H1 (cell line): ENCODE results near the gene HSPA4. TPM values are rescaled to one million over a fixed set of nuclear protein-coding genes. Genes with fewer than 3 reads are reported as not detected.

ENCODE experiments used
- CTCF ChIA-PET: fragments of 300-600 bp; sonication (Branson Sonifier 250); formaldehyde crosslinking; loops from one replicate; lab custom pipeline; 2021; ENCODE audit not compliant: partially characterized antibody; lab: Charles Lee
- POLR2A ChIA-PET: fragments of 300-600 bp; sonication (Branson Sonifier 250); formaldehyde crosslinking; loops from one replicate; lab custom pipeline; 2021; ENCODE audit warnings: inconsistent platforms; ENCODE audit not compliant: partially characterized antibody; lab: Charles Lee
- DNase-seq, 2 experiments: peaks; one replicate each; pipeline versions ENCODE4 v3.0.0 to v3.0.0-alpha.2; 2010 to 2022; ENCODE audit warnings: low spot score in 2 of 2, low read depth in 1 of 2, mixed read lengths in 1 of 2
- FAIRE-seq: peaks from 2 replicates; lab custom pipeline; 2011; peaks lifted over from hg19 to GRCh38; lab: Jason Lieb, UNC
- H2AFZ ChIP-seq: 2 replicates; pipeline ENCODE4 v1.8.1; 2012; ENCODE audit warnings: low read length, inconsistent platforms
- H2AK5ac ChIP-seq: 2 replicates; pipeline ENCODE4 v1.6.1; 2013; ENCODE audit warnings: low read depth, low read length
- H2BK120ac ChIP-seq: replicated peaks from 2 replicates; pipeline ENCODE3; 2013; ENCODE audit warnings: low read depth, low read length, inconsistent platforms
- H2BK12ac ChIP-seq: 2 replicates; pipeline ENCODE4 v1.6.1; 2013; ENCODE audit warnings: low read depth, low read length
- H2BK15ac ChIP-seq: 2 replicates; pipeline ENCODE4 v1.6.1; 2013; ENCODE audit warnings: low read length
- H2BK20ac ChIP-seq: 2 replicates; pipeline ENCODE4 v1.6.1; 2013; ENCODE audit warnings: low read length
- H2BK5ac ChIP-seq: 2 replicates; pipeline ENCODE4 v1.6.1; 2013; ENCODE audit warnings: low read depth, low read length
- H3K14ac ChIP-seq: 2 replicates; pipeline ENCODE4 v1.6.1; 2013; ENCODE audit warnings: inconsistent platforms; ENCODE audit not compliant: insufficient read length
- H3K18ac ChIP-seq: 2 replicates; pipeline ENCODE4 v1.6.1; 2013; ENCODE audit warnings: low read length; ENCODE audit errors: extremely low read depth
- H3K23ac ChIP-seq: 2 replicates; pipeline ENCODE4 v1.6.1; 2013; ENCODE audit warnings: inconsistent platforms; ENCODE audit not compliant: insufficient read length
- H3K23me2 ChIP-seq: 2 replicates; pipeline ENCODE4 v1.6.1; 2013; ENCODE audit warnings: low read depth, low read length
- H3K27ac ChIP-seq: 2 replicates; pipeline ENCODE4 v1.6.1; 2011; ENCODE audit warnings: low read depth, low read length, inconsistent platforms
- H3K27me3 ChIP-seq, 4 experiments: replicated peaks in 1 of 4; 1 replicate in 1 of 4; 2 replicates in 3 of 4; pipeline versions ENCODE4 v1.6.1 to v1.8.1; 2011 to 2013; ENCODE audit warnings: low read length in 3 of 4, mild to moderate bottlenecking in 3 of 4, inconsistent platforms in 2 of 4, mixed read lengths in 2 of 4, moderate library complexity in 1 of 4; ENCODE audit not compliant: control insufficient read depth in 3 of 4, insufficient read depth in 3 of 4; ENCODE audit errors: extremely low read depth in 1 of 4
- H3K36me3 ChIP-seq, 4 experiments: 2 replicates each; pipeline versions ENCODE4 v1.6.1 to v1.8.1; 2011 to 2013; ENCODE audit warnings: mild to moderate bottlenecking in 4 of 4, low read length in 3 of 4, moderate library complexity in 2 of 4, control low read depth in 1 of 4, inconsistent platforms in 1 of 4; ENCODE audit not compliant: insufficient read depth in 4 of 4, control insufficient read depth in 2 of 4
- H3K4ac ChIP-seq: replicated peaks from 2 replicates; pipeline ENCODE3; 2013; ENCODE audit warnings: low read length, low read depth, mixed read lengths, inconsistent platforms; ENCODE audit not compliant: insufficient read length
- H3K4me1 ChIP-seq, 4 experiments: replicated peaks in 1 of 4; 1 replicate in 1 of 4; 2 replicates in 3 of 4; pipeline versions ENCODE4 v1.6.1 to v1.8.1; 2011 to 2013; ENCODE audit warnings: low read length in 3 of 4, inconsistent platforms in 2 of 4, mixed read lengths in 1 of 4; ENCODE audit not compliant: insufficient read depth in 4 of 4, control insufficient read depth in 3 of 4
- H3K4me2 ChIP-seq, 2 experiments: 2 replicates each; pipeline versions ENCODE4 v1.6.1 to v1.8.1; 2011 to 2013; ENCODE audit warnings: low read depth in 2 of 2, low read length in 2 of 2, control low read depth in 1 of 2, inconsistent platforms in 1 of 2, mild to moderate bottlenecking in 1 of 2; ENCODE audit not compliant: insufficient read depth in 1 of 2
- H3K4me3 ChIP-seq, 4 experiments: fragments of 200-600, 300-600 bp in 1 of 4; sonication (generic), shearing (Covaris generic), sonication (Bioruptor Twin) in 1 of 4; 2 replicates each; pipeline versions ENCODE4 v1.5.1 to v1.8.1; 2011 to 2016; ENCODE audit warnings: low read length in 4 of 4, low read depth in 3 of 4, control low read depth in 2 of 4, inconsistent platforms in 2 of 4, mild to moderate bottlenecking in 2 of 4, mixed read lengths in 1 of 4, moderate library complexity in 1 of 4; ENCODE audit not compliant: insufficient read depth in 2 of 4; ENCODE audit errors: extremely low read depth in 1 of 4
- H3K56ac ChIP-seq: replicated peaks from 2 replicates; pipeline ENCODE3; 2013; ENCODE audit warnings: low read depth, mild to moderate bottlenecking, mixed read lengths, low read length, inconsistent platforms; ENCODE audit not compliant: insufficient read length
- H3K79me1 ChIP-seq: 2 replicates; pipeline ENCODE4 v1.6.1; 2013; ENCODE audit warnings: low read depth, low read length, control low read depth
- H3K79me2 ChIP-seq, 2 experiments: 2 replicates each; pipeline versions ENCODE4 v1.6.1 to v1.8.1; 2012 to 2013; ENCODE audit warnings: low read length in 2 of 2, mild to moderate bottlenecking in 2 of 2, inconsistent platforms in 1 of 2; ENCODE audit not compliant: insufficient read depth in 2 of 2, control insufficient read depth in 1 of 2
- H3K9ac ChIP-seq, 4 experiments: replicated peaks in 1 of 4; 1 replicate in 1 of 4; 2 replicates in 3 of 4; pipeline versions ENCODE4 v1.6.1 to v1.8.1; 2011 to 2013; ENCODE audit warnings: low read depth in 3 of 4, low read length in 3 of 4, control low read depth in 2 of 4, mild to moderate bottlenecking in 2 of 4, moderate library complexity in 2 of 4, inconsistent platforms in 1 of 4; ENCODE audit errors: extremely low read depth in 1 of 4
- H3K9me3 ChIP-seq, 2 experiments: 2 replicates each; pipeline versions ENCODE4 v1.6.1 to v1.8.1; 2012 to 2013; ENCODE audit warnings: mild to moderate bottlenecking in 2 of 2, moderate library complexity in 2 of 2, control low read depth in 1 of 2, inconsistent platforms in 1 of 2, low read depth in 1 of 2, low read length in 1 of 2, mixed read lengths in 1 of 2; ENCODE audit not compliant: insufficient read depth in 2 of 2
- H4K20me1 ChIP-seq, 2 experiments: replicated peaks in 1 of 2; 2 replicates each; pipeline versions ENCODE3 to v1.8.1; 2011 to 2013; ENCODE audit warnings: inconsistent platforms in 2 of 2, low read length in 2 of 2, mild to moderate bottlenecking in 1 of 2; ENCODE audit not compliant: insufficient read depth in 2 of 2, control insufficient read depth in 1 of 2
- H4K5ac ChIP-seq: 2 replicates; pipeline ENCODE4 v1.6.1; 2013; ENCODE audit warnings: low read length, low read depth, mixed read lengths, inconsistent platforms; ENCODE audit not compliant: insufficient read length
- H4K8ac ChIP-seq: 2 replicates; pipeline ENCODE4 v1.8.0; 2013; ENCODE audit warnings: mild to moderate bottlenecking, moderate library complexity, low read length, inconsistent platforms; ENCODE audit not compliant: insufficient read depth; ENCODE audit errors: extremely low read depth
- H4K91ac ChIP-seq: replicated peaks from 2 replicates; pipeline ENCODE3; 2013; ENCODE audit warnings: low read length, mixed read lengths, inconsistent platforms; ENCODE audit not compliant: insufficient read length
- CEBPB ChIP-seq: IDR thresholded peaks from 2 replicates; pipeline ENCODE4 v1.6.1; 2012; ENCODE audit warnings: low read depth, low read length
- EP300 ChIP-seq, 2 experiments: IDR thresholded peaks; 1 replicate in 1 of 2; 2 replicates in 1 of 2; pipeline ENCODE4 v1.6.1; 2011 to 2012; ENCODE audit warnings: low read depth in 2 of 2, low read length in 2 of 2, mild to moderate bottlenecking in 2 of 2, borderline replicate concordance in 1 of 2, inconsistent platforms in 1 of 2, moderate library complexity in 1 of 2
- GTF2F1 ChIP-seq: IDR thresholded peaks from 2 replicates; pipeline ENCODE4 v1.6.1; 2012; ENCODE audit warnings: low read depth, low read length, improper control_type of control experiment, borderline replicate concordance
- JUN ChIP-seq: IDR thresholded peaks from 2 replicates; pipeline ENCODE4 v1.6.1; 2011; ENCODE audit warnings: low read depth, mild to moderate bottlenecking, improper control_type of control experiment, low read length
- NANOG ChIP-seq: IDR thresholded peaks from 2 replicates; pipeline ENCODE4 v1.6.1; 2011; ENCODE audit warnings: low read length, low read depth, mild to moderate bottlenecking, inconsistent platforms; ENCODE audit not compliant: insufficient read depth, poor library complexity, severe bottlenecking
- WGBS, 2 experiments: shearing (Covaris generic) in 1 of 2; methylation state at CpG; one replicate each; pipeline versions ENCODE4 v1.1.6 to v1.1.7; 2013 to 2015; ENCODE audit warnings: low lambda C conversion rate in 2 of 2, mixed read lengths in 2 of 2, inconsistent platforms in 1 of 2, low coverage in 1 of 2, missing lambda C conversion rate in 1 of 2; ENCODE audit not compliant: insufficient replicate concordance in 2 of 2, insufficient coverage in 1 of 2, insufficient read length in 1 of 2; ENCODE audit errors: extremely low coverage in 1 of 2, missing lambda C conversion rate in 1 of 2; 5-methylcytosine and 5-hydroxymethylcytosine counted together
- polyA plus RNA-seq, 7 experiments: library from polyadenylated mRNA; depleted of rRNA in 3 of 7; stranded (reverse) in 5 of 7; unstranded in 2 of 7; fragments of >200 nt in 5 of 7; fragments of 200-250 nt in 2 of 7; gene quantifications; 1 replicate in 5 of 7; 2 replicates in 1 of 7; 4 replicates in 1 of 7; pipeline versions ENCODE4 v1.2.1 to v1.2.3, GENCODE V29; 2011 to 2013; ENCODE audit warnings: missing spikeins in 2 of 7, mixed read lengths in 2 of 7
- total RNA-seq: library from RNA; stranded (reverse); fragmentation: NEBNext Ultra II Directional; extraction: Animal tissue kit (Norgen Biotek cat#: 25700); gene quantifications from 2 replicates; pipeline ENCODE4 v1.2.1, GENCODE V29; 2021

The HSPA4 gene
- total and polyA plus RNA-seq, 2 of the 8 experiments (the other 6 are each of a cell fraction or from before 2014, with no cell fraction given): 28.9 to 445 TPM

DNA sequence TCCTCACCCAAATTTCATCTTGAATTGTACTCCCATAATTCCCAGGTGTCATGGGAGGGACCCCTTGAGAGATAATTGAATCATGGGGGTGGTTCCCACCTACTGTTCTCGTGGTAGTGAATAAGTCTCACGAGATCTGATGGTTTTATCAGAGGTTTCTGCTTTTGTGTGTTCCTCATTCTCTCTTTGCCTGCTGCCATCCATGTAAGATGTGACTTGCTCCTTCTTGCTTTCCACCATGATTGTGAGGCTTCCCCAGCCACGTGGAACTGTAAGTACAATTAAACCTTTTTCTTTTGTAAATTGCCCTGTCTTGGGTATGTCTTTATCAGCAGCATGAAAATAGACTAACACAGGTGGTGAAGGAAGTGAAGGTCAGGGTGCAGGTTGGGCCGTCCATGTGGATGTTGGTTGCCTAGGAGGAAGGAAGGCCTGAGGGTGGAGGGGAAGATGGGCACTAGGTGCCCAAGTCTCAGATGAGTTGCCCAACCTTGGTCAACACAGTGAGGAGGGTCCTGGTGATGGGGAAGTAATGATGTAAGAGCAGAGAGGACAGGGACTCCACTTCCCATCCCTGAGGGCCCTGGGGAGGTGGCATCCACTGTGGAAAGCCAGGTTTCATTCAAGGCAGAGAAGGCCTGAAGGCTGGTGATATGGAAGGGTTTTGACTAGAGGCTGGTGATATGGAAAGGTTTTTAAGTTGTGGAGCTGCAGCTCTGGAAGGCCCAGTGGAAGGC, 92.6 kb downstream of the HSPA4 start:
- H3K23me2 ChIP-seq: no peaks in the 10 kb centered on the region
- H3K9me3 ChIP-seq: no peaks in the 10 kb centered on the region
- H3K23ac ChIP-seq: no peak overlapping the region
- H3K4ac ChIP-seq: no peak overlapping the region
- H4K5ac ChIP-seq: no peak overlapping the region
- no peak overlapping the region for H2BK15ac ChIP-seq
- no peak overlapping the region for H2BK120ac ChIP-seq
- no peaks in the 10 kb centered on the region for H3K4me1 ChIP-seq
- no peak overlapping the region for H2BK20ac ChIP-seq
- no peaks in the 10 kb centered on the region for H3K79me1 ChIP-seq
- no peak overlapping the region for H3K4me3 ChIP-seq
- no peaks in the 10 kb centered on the region for H4K20me1 ChIP-seq
- FAIRE-seq (no peak), DNase-seq (no peak)
- H4K8ac ChIP-seq: no peak overlapping the region
- H2AK5ac ChIP-seq: no peak overlapping the region
- H3K79me2 ChIP-seq: no peaks in the 10 kb centered on the region
- no peak overlapping the region for H2AFZ ChIP-seq
- H3K14ac ChIP-seq: no peak overlapping the region
- H3K36me3 ChIP-seq: no peaks in the 10 kb centered on the region
- no peak overlapping the region for H3K18ac ChIP-seq
- no peak overlapping the region for H3K56ac ChIP-seq
- H3K27me3 ChIP-seq: no peaks in the 10 kb centered on the region
- no peak overlapping the region for H3K9ac ChIP-seq
- no peak overlapping the region for H3K4me2 ChIP-seq
- H2BK5ac ChIP-seq: no peak overlapping the region
- no peak overlapping the region for H2BK12ac ChIP-seq
- no peak for TF ChIP-seq NANOG
- no peak for TF ChIP-seq GTF2F1
- TF ChIP-seq CEBPB: no peak
- no peak for TF ChIP-seq JUN
- TF ChIP-seq EP300 (IDR thresholded peaks at IDR 0.05; ENCODE audit: borderline replicate concordance in 1 of 2, low read depth in 2 of 2, low read length in 2 of 2): no peak
- WGBS, 2 experiments: 92% methylated on average over 4 of the region's 4 CpGs; no CpG with 5 or more reads in 1 of the 2 experiments
- POLR2A ChIA-PET: no interaction called here
- no peak overlapping the region for H3K27ac ChIP-seq
- no peak overlapping the region for H4K91ac ChIP-seq
- CTCF ChIA-PET: no interaction called here
